HepG2 (cell line): ENCODE measurements around the gene OST4. TPM values are rescaled to one million over a fixed set of nuclear protein-coding genes. Genes with fewer than 3 reads are reported as not detected.

Source experiments
- ARNT2 ChIP-seq: sonication (generic); formaldehyde crosslinking; IDR thresholded peaks from 2 replicates; pipeline ENCODE4 v1.8.0; 2022; ENCODE audit warnings: mild to moderate bottlenecking, low read depth, missing genetic modification reagents, moderate library complexity
- CHCHD3 ChIP-seq: sonication (generic); formaldehyde crosslinking; IDR thresholded peaks from 2 replicates; pipeline ENCODE4 v1.8.0; 2022; ENCODE audit warnings: mild to moderate bottlenecking, missing genetic modification reagents, moderate library complexity
- FOXC1 ChIP-seq: sonication (generic); formaldehyde crosslinking; IDR thresholded peaks from 2 replicates; pipeline ENCODE4 v1.8.0; 2022; ENCODE audit warnings: mild to moderate bottlenecking, missing genetic modification reagents, borderline replicate concordance
- GPBP1L1 ChIP-seq: sonication (generic); formaldehyde crosslinking; IDR thresholded peaks from 2 replicates; pipeline ENCODE4 v1.5.0; 2020; ENCODE audit warnings: mild to moderate bottlenecking, missing genetic modification reagents
- HNF4G ChIP-seq, 2 experiments: sonication (generic) in 1 of 2; formaldehyde crosslinking in 1 of 2; IDR thresholded peaks; 2 replicates each; pipeline versions ENCODE4 v1.4.0 to v1.6.1; 2011 to 2020; ENCODE audit warnings: borderline replicate concordance in 2 of 2, low read depth in 2 of 2, mild to moderate bottlenecking in 2 of 2, low read length in 1 of 2, missing genetic modification reagents in 1 of 2, moderate library complexity in 1 of 2
- ISX ChIP-seq: sonication (generic); formaldehyde crosslinking; conservative IDR thresholded peaks from 2 replicates; pipeline ENCODE4 v1.5.0; 2020; ENCODE audit warnings: missing genetic modification reagents
- KDM5A ChIP-seq: fragments of 200-600 bp; sonication (generic); IDR thresholded peaks from 2 replicates; pipeline ENCODE4 v1.7.0; 2018; ENCODE audit warnings: antibody characterized with exemption, mild to moderate bottlenecking, low read length, borderline replicate concordance
- MBNL3 ChIP-seq: fragments of 250-450 bp; sonication (Bioruptor Pico); conservative IDR thresholded peaks from 2 replicates; pipeline ENCODE4 v1.8.0; 2022; ENCODE audit warnings: mild to moderate bottlenecking, inconsistent platforms
- NFAT5 ChIP-seq: sonication (generic); formaldehyde crosslinking; IDR thresholded peaks from 2 replicates; pipeline ENCODE4 v1.4.0; 2020; ENCODE audit warnings: missing genetic modification reagents
- RBAK ChIP-seq: sonication (generic); formaldehyde crosslinking; IDR thresholded peaks from 2 replicates; pipeline ENCODE4 v1.5.1; 2020; ENCODE audit warnings: mild to moderate bottlenecking, missing genetic modification reagents
- RORA ChIP-seq: sonication (generic); formaldehyde crosslinking; IDR thresholded peaks from 2 replicates; pipeline ENCODE4 v1.5.0; 2020; ENCODE audit warnings: mild to moderate bottlenecking, missing genetic modification reagents, moderate library complexity
- SP2 ChIP-seq: sonication (generic); formaldehyde crosslinking; IDR thresholded peaks from 2 replicates; pipeline ENCODE4 v1.5.1; 2020; ENCODE audit warnings: mild to moderate bottlenecking, missing genetic modification reagents
- U2AF1 ChIP-seq: fragments of 200-400 bp; formaldehyde crosslinking; optimal IDR thresholded peaks from 2 replicates; pipeline ENCODE3; 2017; ENCODE audit warnings: mild to moderate bottlenecking, low read depth, low read length
- ZKSCAN8 ChIP-seq: IDR thresholded peaks from 2 replicates; pipeline ENCODE4 v1.6.1; 2016; ENCODE audit warnings: borderline replicate concordance, missing genetic modification reagents, missing compliant biosample characterization
- ZNF460 ChIP-seq: sonication (generic); formaldehyde crosslinking; IDR thresholded peaks from 2 replicates; pipeline ENCODE4 v1.5.1; 2020; ENCODE audit warnings: missing genetic modification reagents, mild to moderate bottlenecking, borderline replicate concordance
- polyA plus RNA-seq, 8 experiments: library from polyadenylated mRNA; depleted of rRNA in 3 of 8; stranded (reverse) in 7 of 8; unstranded in 1 of 8; fragments of >200 nt; fragmentation: Illumina TruSeq in 4 of 8; extraction: Trizol in 4 of 8; gene quantifications; 2 replicates each; pipeline versions ENCODE4 v1.2.1 to v1.2.3, GENCODE V29; 2011 to 2016; ENCODE audit warnings: low read depth in 4 of 8, missing spikeins in 1 of 8, mixed read lengths in 1 of 8; ENCODE audit not compliant: insufficient read depth in 1 of 8
- total RNA-seq, 5 experiments: library from RNA; depleted of rRNA; stranded (reverse); fragments of >200 nt; fragmentation: Illumina TruSeq; extraction: Trizol; gene quantifications; 2 replicates each; pipeline ENCODE4 v1.2.3, GENCODE V29; 2016; ENCODE audit warnings: low read depth in 1 of 5
- TF ChIP-seq, protein P1 (sequence below): sonication (generic); formaldehyde crosslinking; IDR thresholded peaks from 2 replicates; pipeline ENCODE4 v1.5.0; 2020; ENCODE audit warnings: missing genetic modification reagents
- TF ChIP-seq, protein P2 (sequence below): sonication (generic); formaldehyde crosslinking; IDR thresholded peaks from 2 replicates; pipeline ENCODE4 v1.5.0; 2020; ENCODE audit warnings: mild to moderate bottlenecking, missing genetic modification reagents

Gene OST4
- total and polyA plus RNA-seq, 2 of the 13 experiments (the other 11 are each of a cell fraction or from before 2014, with no cell fraction given), result 498 to 584 TPM

- TF ChIP-seq KDM5A, result no peak
- 0 out of 2 replicates have a peak, but pooled peaks have one; percentile 6 for TF ChIP-seq HNF4G (IDR thresholded peaks at IDR 0.05; ENCODE audit: borderline replicate concordance, low read depth, low read length)
- TF ChIP-seq HNF4G (CRISPR knock-in tag; IDR thresholded peaks at IDR 0.05; ENCODE audit: borderline replicate concordance, low read depth), result peak; percentile 27; the same call in 1 of the 2 replicates
- TF ChIP-seq RORA (CRISPR knock-in tag), result no peak
- TF ChIP-seq FOXC1 (CRISPR knock-in tag), result no peak
- TF ChIP-seq, protein P1, sequence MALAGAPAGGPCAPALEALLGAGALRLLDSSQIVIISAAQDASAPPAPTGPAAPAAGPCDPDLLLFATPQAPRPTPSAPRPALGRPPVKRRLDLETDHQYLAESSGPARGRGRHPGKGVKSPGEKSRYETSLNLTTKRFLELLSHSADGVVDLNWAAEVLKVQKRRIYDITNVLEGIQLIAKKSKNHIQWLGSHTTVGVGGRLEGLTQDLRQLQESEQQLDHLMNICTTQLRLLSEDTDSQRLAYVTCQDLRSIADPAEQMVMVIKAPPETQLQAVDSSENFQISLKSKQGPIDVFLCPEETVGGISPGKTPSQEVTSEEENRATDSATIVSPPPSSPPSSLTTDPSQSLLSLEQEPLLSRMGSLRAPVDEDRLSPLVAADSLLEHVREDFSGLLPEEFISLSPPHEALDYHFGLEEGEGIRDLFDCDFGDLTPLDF (CRISPR knock-in tag), result peak; percentile 31
- TF ChIP-seq ZKSCAN8, result no peak; the same call in none of the 2 replicates
- TF ChIP-seq SP2, result no peak
- no peak; the same call in 1 of the 2 replicates for TF ChIP-seq RBAK (CRISPR knock-in tag)
- no peak for TF ChIP-seq GPBP1L1 (CRISPR knock-in tag)
- 0 out of 2 replicates have a peak, but pooled peaks have one; percentile 50 for TF ChIP-seq MBNL3 (CRISPR knock-in tag)
- peak; percentile 59; the same call in 1 of the 2 replicates for TF ChIP-seq NFAT5 (CRISPR knock-in tag)
- no peak for TF ChIP-seq U2AF1
- 0 out of 2 replicates have a peak, but pooled peaks have one; percentile 27 for TF ChIP-seq ISX (CRISPR knock-in tag)
- peak; percentile 63; the same call in 1 of the 2 replicates for TF ChIP-seq CHCHD3 (CRISPR knock-in tag)
- TF ChIP-seq ZNF460 (CRISPR knock-in tag), result no peak
- TF ChIP-seq, protein P2, sequence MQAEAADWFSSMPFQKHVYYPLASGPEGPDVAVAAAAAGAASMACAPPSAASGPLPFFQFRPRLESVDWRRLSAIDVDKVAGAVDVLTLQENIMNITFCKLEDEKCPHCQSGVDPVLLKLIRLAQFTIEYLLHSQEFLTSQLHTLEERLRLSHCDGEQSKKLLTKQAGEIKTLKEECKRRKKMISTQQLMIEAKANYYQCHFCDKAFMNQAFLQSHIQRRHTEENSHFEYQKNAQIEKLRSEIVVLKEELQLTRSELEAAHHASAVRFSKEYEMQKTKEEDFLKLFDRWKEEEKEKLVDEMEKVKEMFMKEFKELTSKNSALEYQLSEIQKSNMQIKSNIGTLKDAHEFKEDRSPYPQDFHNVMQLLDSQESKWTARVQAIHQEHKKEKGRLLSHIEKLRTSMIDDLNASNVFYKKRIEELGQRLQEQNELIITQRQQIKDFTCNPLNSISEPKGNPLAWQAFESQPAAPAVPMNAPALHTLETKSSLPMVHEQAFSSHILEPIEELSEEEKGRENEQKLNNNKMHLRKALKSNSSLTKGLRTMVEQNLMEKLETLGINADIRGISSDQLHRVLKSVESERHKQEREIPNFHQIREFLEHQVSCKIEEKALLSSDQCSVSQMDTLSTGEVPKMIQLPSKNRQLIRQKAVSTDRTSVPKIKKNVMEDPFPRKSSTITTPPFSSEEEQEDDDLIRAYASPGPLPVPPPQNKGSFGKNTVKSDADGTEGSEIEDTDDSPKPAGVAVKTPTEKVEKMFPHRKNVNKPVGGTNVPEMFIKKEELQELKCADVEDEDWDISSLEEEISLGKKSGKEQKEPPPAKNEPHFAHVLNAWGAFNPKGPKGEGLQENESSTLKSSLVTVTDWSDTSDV (CRISPR knock-in tag), result peak; percentile 25; the same call in 1 of the 2 replicates
- TF ChIP-seq ARNT2 (CRISPR knock-in tag), result no peak; the same call in 1 of the 2 replicates
Measured at GRCh38 chr2:27050281-27050995, 21.0 kb downstream of the OST4 start (continued).
